ENCODE data around the gene HCST.

Gene HCST

GRCh38 chr19:35940078-35940775, 37.9 kb downstream of the HCST start:
- Histone ChIP-seq H3K4me3 (ENCODE audit: low read length) (no peak overlapping the region), H3K27me3 (ENCODE audit: control insufficient read depth, insufficient read depth, low read length) (no peaks in the 10 kb centered on the region), H3K36me3 (ENCODE audit: control insufficient read depth, low read depth, low read length) (no peaks in the 10 kb centered on the region), H3K27ac (ENCODE audit: low read length) (no peak overlapping the region), H3K9ac (ENCODE audit: low read length) (no peak overlapping the region), H3K9me3 (ENCODE audit: control insufficient read depth, low read depth, low read length) (no peaks in the 10 kb centered on the region), H3K4me1 (ENCODE audit: control insufficient read depth, low read depth, low read length) (peaks cover 13% of the 10 kb centered on the region)

GRCh38 chr19:35940839-35941238, 38.5 kb downstream of the HCST start:
- no peak overlapping the region for H3K9ac ChIP-seq (ENCODE audit: low read length)
- H3K36me3 ChIP-seq (ENCODE audit: control insufficient read depth, low read depth, low read length) = no peaks in the 10 kb centered on the region
- H3K27me3 ChIP-seq (ENCODE audit: control insufficient read depth, insufficient read depth, low read length) = no peaks in the 10 kb centered on the region
- H3K4me1 ChIP-seq (ENCODE audit: control insufficient read depth, low read depth, low read length) = peaks cover 9% of the 10 kb centered on the region
- no peak overlapping the region for H3K27ac ChIP-seq (ENCODE audit: low read length)
- H3K4me3 ChIP-seq (ENCODE audit: low read length) = no peak overlapping the region
- H3K9me3 ChIP-seq (ENCODE audit: control insufficient read depth, low read depth, low read length) = no peaks in the 10 kb centered on the region

- no peak overlapping the region for H3K9ac ChIP-seq (ENCODE audit: low read length)
- H3K4me3 ChIP-seq (ENCODE audit: low read length) = no peak overlapping the region
- peaks cover 5% of the 10 kb centered on the region for H3K4me1 ChIP-seq (ENCODE audit: control insufficient read depth, low read depth, low read length)
Measured at GRCh38 chr19:35942235-35942634, 39.9 kb downstream of the HCST start.

GRCh38 chr19:35943321-35944301, 41.3 kb downstream of the HCST start:
- Histone ChIP-seq H3K9ac (ENCODE audit: low read length) (no peak overlapping the region), H3K9me3 (ENCODE audit: control insufficient read depth, low read depth, low read length) (no peaks in the 10 kb centered on the region), H3K4me1 (ENCODE audit: control insufficient read depth, low read depth, low read length) (no peaks in the 10 kb centered on the region), H3K4me3 (ENCODE audit: low read length) (no peak overlapping the region), H3K27me3 (ENCODE audit: control insufficient read depth, insufficient read depth, low read length) (no peaks in the 10 kb centered on the region), H3K27ac (ENCODE audit: low read length) (no peak overlapping the region), H3K36me3 (ENCODE audit: control insufficient read depth, low read depth, low read length) (no peaks in the 10 kb centered on the region)

More at GRCh38 chr19:35942235-35942634, 39.9 kb downstream of the HCST start:
- no peaks in the 10 kb centered on the region for H3K36me3 ChIP-seq (ENCODE audit: control insufficient read depth, low read depth, low read length)
- H3K27me3 ChIP-seq (ENCODE audit: control insufficient read depth, insufficient read depth, low read length) = no peaks in the 10 kb centered on the region
- H3K9me3 ChIP-seq (ENCODE audit: control insufficient read depth, low read depth, low read length) = no peaks in the 10 kb centered on the region
- H3K27ac ChIP-seq (ENCODE audit: low read length) = no peak overlapping the region

- H3K9ac ChIP-seq (ENCODE audit: low read length) = no peak overlapping the region
- no peak overlapping the region for H3K4me3 ChIP-seq (ENCODE audit: low read length)
- no peaks in the 10 kb centered on the region for H3K27me3 ChIP-seq (ENCODE audit: control insufficient read depth, insufficient read depth, low read length)
Measured at GRCh38 chr19:35944556-35944955, 42.2 kb downstream of the HCST start.

GRCh38 chr19:35945121-35945790, 42.9 kb downstream of the HCST start:
- Histone ChIP-seq H3K27me3 (ENCODE audit: control insufficient read depth, insufficient read depth, low read length) (no peaks in the 10 kb centered on the region), H3K9ac (ENCODE audit: low read length) (no peak overlapping the region), H3K36me3 (ENCODE audit: control insufficient read depth, low read depth, low read length) (no peaks in the 10 kb centered on the region), H3K4me3 (ENCODE audit: low read length) (no peak overlapping the region), H3K4me1 (ENCODE audit: control insufficient read depth, low read depth, low read length) (peaks cover 3% of the 10 kb centered on the region), H3K27ac (ENCODE audit: low read length) (no peak overlapping the region), H3K9me3 (ENCODE audit: control insufficient read depth, low read depth, low read length) (no peaks in the 10 kb centered on the region)

More at GRCh38 chr19:35944556-35944955, 42.2 kb downstream of the HCST start:
- no peaks in the 10 kb centered on the region for H3K36me3 ChIP-seq (ENCODE audit: control insufficient read depth, low read depth, low read length)
- no peak overlapping the region for H3K27ac ChIP-seq (ENCODE audit: low read length)
- H3K9me3 ChIP-seq (ENCODE audit: control insufficient read depth, low read depth, low read length) = no peaks in the 10 kb centered on the region
- H3K4me1 ChIP-seq (ENCODE audit: control insufficient read depth, low read depth, low read length) = peaks cover 3% of the 10 kb centered on the region

- no peaks in the 10 kb centered on the region for H3K27me3 ChIP-seq (ENCODE audit: control insufficient read depth, insufficient read depth, low read length)
- no peak overlapping the region for H3K4me3 ChIP-seq (ENCODE audit: low read length)
- H3K36me3 ChIP-seq (ENCODE audit: control insufficient read depth, low read depth, low read length) = no peaks in the 10 kb centered on the region
- H3K9ac ChIP-seq (ENCODE audit: low read length) = no peak overlapping the region
- peaks cover 3% of the 10 kb centered on the region for H3K4me1 ChIP-seq (ENCODE audit: control insufficient read depth, low read depth, low read length)
- no peak overlapping the region for H3K27ac ChIP-seq (ENCODE audit: low read length)
- no peaks in the 10 kb centered on the region for H3K9me3 ChIP-seq (ENCODE audit: control insufficient read depth, low read depth, low read length)
Measured at GRCh38 chr19:35946203-35946602, 43.9 kb downstream of the HCST start.

- Histone ChIP-seq H3K9ac (ENCODE audit: low read length) (no peak overlapping the region), H3K36me3 (ENCODE audit: control insufficient read depth, low read depth, low read length) (no peaks in the 10 kb centered on the region), H3K27ac (ENCODE audit: low read length) (no peak overlapping the region), H3K4me3 (ENCODE audit: low read length) (no peak overlapping the region), H3K4me1 (ENCODE audit: control insufficient read depth, low read depth, low read length) (peaks cover 3% of the 10 kb centered on the region), H3K27me3 (ENCODE audit: control insufficient read depth, insufficient read depth, low read length) (no peaks in the 10 kb centered on the region), H3K9me3 (ENCODE audit: control insufficient read depth, low read depth, low read length) (no peaks in the 10 kb centered on the region)
Measured at GRCh38 chr19:35949131-35949530, 46.8 kb downstream of the HCST start.
